Caco-2 (cell line): ENCODE results near the gene ABLIM2. TPM values are rescaled to one million over a fixed set of nuclear protein-coding genes. Genes with fewer than 3 reads are reported as not detected.

Experiments
- BruUV-seq: library from RNA; stranded (reverse); fragments of 400-500 nt; replicated peaks from 2 replicates; lab custom pipeline; 2021; lab: Mats Ljungman, UMichigan
- CTCF ChIA-PET: fragments of 300-600 bp; sonication (Branson Sonifier 250); formaldehyde crosslinking; loops from one replicate; lab custom pipeline; 2022; ENCODE audit warnings: antibody characterized with exemption; lab: Charles Lee
- POLR2A ChIA-PET: fragments of 300-600 bp; sonication (Branson Sonifier 250); formaldehyde crosslinking; loops from one replicate; lab custom pipeline; 2022; ENCODE audit warnings: antibody characterized with exemption; lab: Charles Lee
- DNase-seq, 2 experiments: peaks; one replicate each; pipeline versions ENCODE4 v3.0.0 to v3.0.0-alpha.2; 2020 to 2022
- H3K27me3 ChIP-seq: replicated peaks from 2 replicates; pipeline ENCODE4 v1.6.0; 2011; ENCODE audit warnings: low read length; ENCODE audit not compliant: control insufficient read depth, insufficient read depth
- H3K36me3 ChIP-seq: 2 replicates; pipeline ENCODE4 v1.5.1; 2011; ENCODE audit warnings: low read length; ENCODE audit not compliant: control insufficient read depth, insufficient read depth
- H3K4me1 ChIP-seq: fragments of 250-450 bp; sonication (Bioruptor Pico); 2 replicates; pipeline ENCODE4 v1.5.1; 2020; ENCODE audit warnings: mild to moderate bottlenecking
- H3K4me3 ChIP-seq: 2 replicates; pipeline ENCODE4 v1.5.1; 2011; ENCODE audit warnings: low read depth, mild to moderate bottlenecking, control low read depth, low read length
- H3K9me3 ChIP-seq: fragments of 250-450 bp; sonication (Bioruptor Pico); 2 replicates; pipeline ENCODE4 v1.5.1; 2020; ENCODE audit warnings: mild to moderate bottlenecking, moderate library complexity
- H3K27ac Mint-ChIP-seq: one replicate; pipeline ENCODE4 v1.8.0; 2022; ENCODE audit warnings: mixed read lengths; ENCODE audit not compliant: unreplicated experiment
- H3K27me3 Mint-ChIP-seq: one replicate; pipeline ENCODE4 v1.8.0; 2022; ENCODE audit warnings: mixed read lengths; ENCODE audit not compliant: insufficient read depth, unreplicated experiment
- H3K36me3 Mint-ChIP-seq: one replicate; pipeline ENCODE4 v1.8.0; 2022; ENCODE audit warnings: mild to moderate bottlenecking, mixed read lengths; ENCODE audit not compliant: insufficient read depth, unreplicated experiment
- H3K4me1 Mint-ChIP-seq: one replicate; pipeline ENCODE4 v1.8.0; 2022; ENCODE audit warnings: low read depth, mixed read lengths; ENCODE audit not compliant: unreplicated experiment
- H3K4me3 Mint-ChIP-seq: one replicate; pipeline ENCODE4 v1.8.0; 2022; ENCODE audit warnings: mild to moderate bottlenecking, moderate library complexity, mixed read lengths; ENCODE audit not compliant: unreplicated experiment
- H3K9me3 Mint-ChIP-seq: one replicate; pipeline ENCODE4 v1.8.0; 2022; ENCODE audit warnings: mixed read lengths; ENCODE audit not compliant: unreplicated experiment
- CTCF ChIP-seq, 2 experiments: fragments of 200-600 bp in 1 of 2; IDR thresholded peaks; 1 replicate in 1 of 2; 2 replicates in 1 of 2; pipeline versions ENCODE4 v1.5.1 to v1.8.0; 2011 to 2022; ENCODE audit warnings: antibody characterized with exemption in 1 of 2, control low read depth in 1 of 2, inconsistent platforms in 1 of 2, low read depth in 1 of 2, low read length in 1 of 2, mild to moderate bottlenecking in 1 of 2, moderate library complexity in 1 of 2; ENCODE audit not compliant: insufficient read depth in 1 of 2, severe bottlenecking in 1 of 2, unreplicated experiment in 1 of 2
- intact Hi-C: fragments of 100-400 bp; cut with micrococcal nuclease; formaldehyde crosslinking; loops from one replicate; pipeline ENCODE4 v1.10.0; 2022; ENCODE audit not compliant: unreplicated experiment
- total RNA-seq: library from RNA; stranded (reverse); gene quantifications from 2 replicates; pipeline ENCODE4 v1.2.3, GENCODE V29; 2022

The ABLIM2 gene
- total RNA-seq, 1 experiment from 2014 or later: 0.23 TPM

GRCh38 chr4:8102831-8103230 is 55.8 kb downstream of the ABLIM2 start:
- no peak overlapping the region for H3K27ac Mint-ChIP-seq
- H3K36me3 ChIP-seq: no peaks in the 10 kb centered on the region
- no peaks in the 10 kb centered on the region for H3K9me3 ChIP-seq
- TF ChIP-seq CTCF (IDR thresholded peaks at IDR 0.05; ENCODE audit: insufficient read depth in 1 of 2, low read depth in 1 of 2, low read length in 1 of 2, severe bottlenecking in 1 of 2, unreplicated experiment in 1 of 2): no peak
- CTCF ChIA-PET: no interaction called here
- H3K27me3 Mint-ChIP-seq: peaks cover 11% of the 10 kb centered on the region
- POLR2A ChIA-PET: no interaction called here
- BruUV-seq: no TSS peak
- intact Hi-C loops: no loop called here
- no peak for DNase-seq
- H3K27me3 ChIP-seq: no peaks in the 10 kb centered on the region
- H3K4me1 Mint-ChIP-seq: no peaks in the 10 kb centered on the region
- no peaks in the 10 kb centered on the region for H3K9me3 Mint-ChIP-seq
- H3K4me3 Mint-ChIP-seq: no peak overlapping the region
- H3K4me3 ChIP-seq: no peak overlapping the region
- no peaks in the 10 kb centered on the region for H3K36me3 Mint-ChIP-seq
- H3K4me1 ChIP-seq: no peaks in the 10 kb centered on the region

- TF ChIP-seq CTCF (IDR thresholded peaks at IDR 0.05; ENCODE audit: insufficient read depth in 1 of 2, low read depth in 1 of 2, low read length in 1 of 2, severe bottlenecking in 1 of 2, unreplicated experiment in 1 of 2): no peak
- Mint-ChIP-seq H3K4me1 (no peaks in the 10 kb centered on the region), H3K27ac (no peak overlapping the region), H3K9me3 (no peaks in the 10 kb centered on the region), H3K4me3 (no peak overlapping the region), H3K27me3 (peaks cover 11% of the 10 kb centered on the region), H3K36me3 (no peaks in the 10 kb centered on the region)
- Histone ChIP-seq H3K4me3 (no peak overlapping the region), H3K9me3 (no peaks in the 10 kb centered on the region), H3K36me3 (no peaks in the 10 kb centered on the region), H3K4me1 (no peaks in the 10 kb centered on the region), H3K27me3 (no peaks in the 10 kb centered on the region)
- no TSS peak for BruUV-seq
- intact Hi-C loops: no loop called here
- POLR2A ChIA-PET: no interaction called here
- no peak for DNase-seq
- CTCF ChIA-PET: no interaction called here
These were observed 56.6 kb downstream of the ABLIM2 start for GRCh38 chr4:8102076-8102355.

- TF ChIP-seq CTCF (IDR thresholded peaks at IDR 0.05; ENCODE audit: insufficient read depth in 1 of 2, low read depth in 1 of 2, low read length in 1 of 2, severe bottlenecking in 1 of 2, unreplicated experiment in 1 of 2): no peak
- Histone ChIP-seq H3K27me3 (no peaks in the 10 kb centered on the region), H3K4me3 (no peak overlapping the region), H3K9me3 (no peaks in the 10 kb centered on the region), H3K36me3 (no peaks in the 10 kb centered on the region), H3K4me1 (no peaks in the 10 kb centered on the region)
- Mint-ChIP-seq H3K36me3 (no peaks in the 10 kb centered on the region), H3K4me3 (no peak overlapping the region), H3K27ac (no peak overlapping the region), H3K9me3 (no peaks in the 10 kb centered on the region), H3K4me1 (no peaks in the 10 kb centered on the region), H3K27me3 (peaks cover 10% of the 10 kb centered on the region)
- ChIA-PET CTCF (no interaction called here), POLR2A (no interaction called here)
- peak; percentile 13 to 51 for DNase-seq
- no TSS peak for BruUV-seq
- intact Hi-C loops: no loop called here
These were observed 57.2 kb downstream of the ABLIM2 start for GRCh38 chr4:8101213-8102075.
